OCI-LY7 (cell line): ENCODE data around the gene PAX7. TPM values are rescaled to one million over a fixed set of nuclear protein-coding genes. Genes with fewer than 3 reads are reported as not detected.

Experiments used
- BruUV-seq: library from RNA; stranded (reverse); fragments of 400-500 nt; replicated peaks from 2 replicates; lab custom pipeline; 2021; lab: Mats Ljungman, UMichigan
- CTCF ChIA-PET: fragments of 300-600 bp; sonication (Branson Sonifier 250); formaldehyde crosslinking; loops from one replicate; lab custom pipeline; 2022; ENCODE audit warnings: antibody characterized with exemption; ENCODE audit not compliant: unreplicated experiment; lab: Charles Lee
- POLR2A ChIA-PET: fragments of 300-600 bp; sonication (Branson Sonifier 250); formaldehyde crosslinking; loops from one replicate; lab custom pipeline; 2022; ENCODE audit warnings: antibody characterized with exemption; lab: Charles Lee
- DNase-seq: peaks from one replicate; pipeline ENCODE4 v3.0.0-alpha.2; 2015; ENCODE audit warnings: low spot score
- H2AFZ ChIP-seq: fragments of 200-600 bp; sonication (generic), shearing (Covaris generic); 2 replicates; pipeline ENCODE4 v1.6.1; 2014; ENCODE audit warnings: mild to moderate bottlenecking, antibody characterized with exemption, low read length, moderate library complexity
- H3K27ac ChIP-seq: fragments of 200-600 bp; sonication (generic); 2 replicates; pipeline ENCODE4 v1.5.1; 2014; ENCODE audit warnings: mixed run types, low read depth, mild to moderate bottlenecking, moderate library complexity, low read length, inconsistent platforms; ENCODE audit not compliant: poor library complexity, severe bottlenecking
- H3K36me3 ChIP-seq: fragments of 200-600 bp; sonication (generic); 2 replicates; pipeline ENCODE4 v1.6.1; 2014; ENCODE audit warnings: mild to moderate bottlenecking, antibody characterized with exemption, low read length, moderate library complexity, mixed read lengths; ENCODE audit not compliant: insufficient read depth
- H3K4me1 ChIP-seq: fragments of 200-600 bp; sonication (generic); 2 replicates; pipeline ENCODE4 v1.5.1; 2014; ENCODE audit warnings: mild to moderate bottlenecking, low read length; ENCODE audit not compliant: insufficient read depth, poor library complexity, severe bottlenecking
- H3K4me2 ChIP-seq: fragments of 200-600 bp; sonication (generic); 2 replicates; pipeline ENCODE4 v1.6.1; 2014; ENCODE audit warnings: mild to moderate bottlenecking, low read length
- H3K4me3 ChIP-seq: fragments of 200-600 bp; sonication (generic); 2 replicates; pipeline ENCODE4 v1.5.1; 2014; ENCODE audit warnings: mild to moderate bottlenecking, low read depth, low read length; ENCODE audit not compliant: poor library complexity, severe bottlenecking
- H3K79me2 ChIP-seq: fragments of 200-600 bp; sonication (generic); 2 replicates; pipeline ENCODE4 v1.6.1; 2016; ENCODE audit warnings: low read depth, mild to moderate bottlenecking, low read length, moderate library complexity, mixed read lengths; ENCODE audit not compliant: insufficient read depth
- H3K9me2 ChIP-seq: fragments of 200-600 bp; sonication (generic); 2 replicates; pipeline ENCODE4 v1.6.1; 2016; ENCODE audit warnings: mild to moderate bottlenecking, low read length, mixed read lengths; ENCODE audit not compliant: insufficient read depth
- H3K9me3 ChIP-seq: fragments of 200-600 bp; sonication (generic); 2 replicates; pipeline ENCODE4 v1.6.1; 2014; ENCODE audit warnings: mild to moderate bottlenecking, mixed run types, low read length, mixed read lengths
- H4K20me1 ChIP-seq: fragments of 200-600 bp; sonication (generic); 2 replicates; pipeline ENCODE4 v1.6.1; 2014; ENCODE audit warnings: mild to moderate bottlenecking, antibody characterized with exemption, low read length, moderate library complexity, mixed read lengths; ENCODE audit not compliant: insufficient read depth
- CTCF ChIP-seq: fragments of 200-600 bp; sonication (generic); conservative IDR thresholded peaks from 2 replicates; pipeline ENCODE4 v1.5.1; 2014; ENCODE audit warnings: mild to moderate bottlenecking, antibody characterized with exemption, low read length, moderate library complexity, mixed read lengths
- EZH2phosphoT487 ChIP-seq: fragments of 200-600 bp; sonication (generic); IDR thresholded peaks from 2 replicates; pipeline ENCODE4 v1.6.1; 2018; ENCODE audit warnings: low read depth, borderline replicate concordance, mild to moderate bottlenecking, mixed run types, antibody characterized with exemption, low read length, moderate library complexity, mixed read lengths
- intact Hi-C: fragments of 100-400 bp; cut with micrococcal nuclease; formaldehyde crosslinking; loops from one replicate; pipeline ENCODE4 v1.10.0; 2022; ENCODE audit not compliant: unreplicated experiment
- total RNA-seq, 2 experiments: library from RNA; depleted of rRNA in 1 of 2; stranded (reverse); fragments of >200 nt in 1 of 2; shearing (Covaris generic) in 1 of 2; gene quantifications; 2 replicates each; pipeline ENCODE4 v1.2.3, GENCODE V29; 2014 to 2022

Gene PAX7
- total RNA-seq, 2 experiments from 2014 or later: not detected

GRCh38 chr1:18768086-18768485, 137.4 kb downstream of the PAX7 start:
- CTCF ChIA-PET: no interaction called here

GRCh38 chr1:18769140-18769539, 138.5 kb downstream of the PAX7 start:
- no peaks in the 10 kb centered on the region for H3K36me3 ChIP-seq
- no peak overlapping the region for H3K4me2 ChIP-seq
- TF ChIP-seq EZH2phosphoT487 (no peak), CTCF (no peak)
- H3K4me1 ChIP-seq: no peaks in the 10 kb centered on the region
- intact Hi-C loops: no loop called here
- CTCF ChIA-PET: no interaction called here
- H4K20me1 ChIP-seq: no peaks in the 10 kb centered on the region
- no peaks in the 10 kb centered on the region for H3K9me2 ChIP-seq
- no peaks in the 10 kb centered on the region for H3K79me2 ChIP-seq
- H3K27ac ChIP-seq: no peak overlapping the region
- POLR2A ChIA-PET: no interaction called here
- no TSS peak for BruUV-seq
- DNase-seq: no peak
- no peak overlapping the region for H3K4me3 ChIP-seq
- no peak overlapping the region for H2AFZ ChIP-seq
- H3K9me3 ChIP-seq: no peaks in the 10 kb centered on the region

More at GRCh38 chr1:18768086-18768485, 137.4 kb downstream of the PAX7 start:
- Histone ChIP-seq H3K9me2 (no peaks in the 10 kb centered on the region), H2AFZ (no peak overlapping the region), H3K27ac (no peak overlapping the region), H4K20me1 (no peaks in the 10 kb centered on the region), H3K4me2 (no peak overlapping the region), H3K9me3 (no peaks in the 10 kb centered on the region), H3K36me3 (no peaks in the 10 kb centered on the region), H3K79me2 (no peaks in the 10 kb centered on the region), H3K4me1 (no peaks in the 10 kb centered on the region), H3K4me3 (no peak overlapping the region)
- no peak for TF ChIP-seq EZH2phosphoT487
- TF ChIP-seq CTCF: no peak
- intact Hi-C loops: no loop called here
- POLR2A ChIA-PET: no interaction called here
- DNase-seq: no peak
- no TSS peak for BruUV-seq

- H3K9me3 ChIP-seq: no peaks in the 10 kb centered on the region
- POLR2A ChIA-PET: no interaction called here
- CTCF ChIA-PET: no interaction called here
Observed at GRCh38 chr1:18770799-18771198, 140.2 kb downstream of the PAX7 start.

More at GRCh38 chr1:18770799-18771198, 140.2 kb downstream of the PAX7 start:
- no TSS peak for BruUV-seq
- no peaks in the 10 kb centered on the region for H3K79me2 ChIP-seq
- H3K9me2 ChIP-seq: no peaks in the 10 kb centered on the region
- intact Hi-C loops: no loop called here
- H3K4me1 ChIP-seq: no peaks in the 10 kb centered on the region
- DNase-seq: no peak
- no peak overlapping the region for H3K27ac ChIP-seq
- H4K20me1 ChIP-seq: no peaks in the 10 kb centered on the region
- H3K36me3 ChIP-seq: no peaks in the 10 kb centered on the region
- H3K4me3 ChIP-seq: no peak overlapping the region
- no peak for TF ChIP-seq EZH2phosphoT487
- no peak for TF ChIP-seq CTCF
- H3K4me2 ChIP-seq: no peak overlapping the region
- H2AFZ ChIP-seq: no peak overlapping the region
